ENCODE measurements around the gene PANK3.

PANK3 gene

GRCh38 chr5:168529374-168530234, 49.6 kb downstream of the PANK3 start:
- Histone ChIP-seq H3K4me1 (ENCODE audit: control insufficient read depth, insufficient read depth, low read length, poor library complexity, severe bottlenecking) (no peaks in the 10 kb centered on the region), H3K4me3 (ENCODE audit: insufficient read depth, low read depth, low read length, poor library complexity, severe bottlenecking) (no peak overlapping the region), H3K9me3 (ENCODE audit: control insufficient read depth, low read length) (no peaks in the 10 kb centered on the region), H3K36me3 (ENCODE audit: control insufficient read depth, insufficient read depth, low read length) (no peaks in the 10 kb centered on the region), H3K27ac (ENCODE audit: insufficient read depth, low read length, poor library complexity, severe bottlenecking) (no peak overlapping the region), H3K27me3 (replicated peaks; ENCODE audit: control insufficient read depth, insufficient read depth, low read length, poor library complexity, severe bottlenecking) (peaks cover 7% of the 10 kb centered on the region)
- no peak for DNase-seq

GRCh38 chr5:168528521-168529373, 50.4 kb downstream of the PANK3 start, which contains the start of gene FBLL1:
Gene FBLL1 (plus strand): TSS chr5:168529305. CDS start chr5:168529505, 200 bp downstream.
- Histone ChIP-seq H3K4me1 (ENCODE audit: control insufficient read depth, insufficient read depth, low read length, poor library complexity, severe bottlenecking) (no peaks in the 10 kb centered on the region), H3K36me3 (ENCODE audit: control insufficient read depth, insufficient read depth, low read length) (no peaks in the 10 kb centered on the region), H3K27ac (ENCODE audit: insufficient read depth, low read length, poor library complexity, severe bottlenecking) (no peak within 1 kb of the TSS), H3K27me3 (replicated peaks; ENCODE audit: control insufficient read depth, insufficient read depth, low read length, poor library complexity, severe bottlenecking) (peaks cover 7% of the 10 kb centered on the region), H3K9me3 (ENCODE audit: control insufficient read depth, low read length) (no peaks in the 10 kb centered on the region), H3K4me3 (ENCODE audit: insufficient read depth, low read depth, low read length, poor library complexity, severe bottlenecking) (no peak within 1 kb of the TSS)
- DNase-seq = no peak

- Histone ChIP-seq H3K9me3 (ENCODE audit: control insufficient read depth, low read length) (no peaks in the 10 kb centered on the region), H3K4me1 (ENCODE audit: control insufficient read depth, insufficient read depth, low read length, poor library complexity, severe bottlenecking) (no peaks in the 10 kb centered on the region), H3K36me3 (ENCODE audit: control insufficient read depth, insufficient read depth, low read length) (no peaks in the 10 kb centered on the region), H3K4me3 (ENCODE audit: insufficient read depth, low read depth, low read length, poor library complexity, severe bottlenecking) (no peak overlapping the region), H3K27ac (ENCODE audit: insufficient read depth, low read length, poor library complexity, severe bottlenecking) (no peak overlapping the region), H3K27me3 (replicated peaks; ENCODE audit: control insufficient read depth, insufficient read depth, low read length, poor library complexity, severe bottlenecking) (peaks cover 7% of the 10 kb centered on the region)
- no peak for DNase-seq
These were observed 51.3 kb downstream of the PANK3 start for GRCh38 chr5:168527756-168528295.

GRCh38 chr5:168525856-168526255, 53.3 kb downstream of the PANK3 start:
- Histone ChIP-seq H3K27me3 (replicated peaks; ENCODE audit: control insufficient read depth, insufficient read depth, low read length, poor library complexity, severe bottlenecking) (peaks cover 7% of the 10 kb centered on the region), H3K4me1 (ENCODE audit: control insufficient read depth, insufficient read depth, low read length, poor library complexity, severe bottlenecking) (no peaks in the 10 kb centered on the region), H3K27ac (ENCODE audit: insufficient read depth, low read length, poor library complexity, severe bottlenecking) (no peak overlapping the region), H3K4me3 (ENCODE audit: insufficient read depth, low read depth, low read length, poor library complexity, severe bottlenecking) (no peak overlapping the region), H3K9me3 (ENCODE audit: control insufficient read depth, low read length) (no peaks in the 10 kb centered on the region), H3K36me3 (ENCODE audit: control insufficient read depth, insufficient read depth, low read length) (no peaks in the 10 kb centered on the region)
- DNase-seq = no peak

GRCh38 chr5:168513861-168514428, 65.2 kb downstream of the PANK3 start:
- no peak overlapping the region for H3K27ac ChIP-seq (ENCODE audit: insufficient read depth, low read length, poor library complexity, severe bottlenecking)
- no peaks in the 10 kb centered on the region for H3K9me3 ChIP-seq (ENCODE audit: control insufficient read depth, low read length)
- no peak for DNase-seq
- H3K36me3 ChIP-seq (ENCODE audit: control insufficient read depth, insufficient read depth, low read length) = peaks cover 78% of the 10 kb centered on the region
- no peaks in the 10 kb centered on the region for H3K27me3 ChIP-seq (replicated peaks; ENCODE audit: control insufficient read depth, insufficient read depth, low read length, poor library complexity, severe bottlenecking)
- no peak overlapping the region for H3K4me3 ChIP-seq (ENCODE audit: insufficient read depth, low read depth, low read length, poor library complexity, severe bottlenecking)
- H3K4me1 ChIP-seq (ENCODE audit: control insufficient read depth, insufficient read depth, low read length, poor library complexity, severe bottlenecking) = no peaks in the 10 kb centered on the region

- Histone ChIP-seq H3K4me3 (ENCODE audit: insufficient read depth, low read depth, low read length, poor library complexity, severe bottlenecking) (no peak overlapping the region), H3K27me3 (replicated peaks; ENCODE audit: control insufficient read depth, insufficient read depth, low read length, poor library complexity, severe bottlenecking) (no peaks in the 10 kb centered on the region), H3K27ac (ENCODE audit: insufficient read depth, low read length, poor library complexity, severe bottlenecking) (no peak overlapping the region), H3K4me1 (ENCODE audit: control insufficient read depth, insufficient read depth, low read length, poor library complexity, severe bottlenecking) (no peaks in the 10 kb centered on the region), H3K36me3 (ENCODE audit: control insufficient read depth, insufficient read depth, low read length) (peaks cover 58% of the 10 kb centered on the region), H3K9me3 (ENCODE audit: control insufficient read depth, low read length) (no peaks in the 10 kb centered on the region)
- DNase-seq = no peak
These were observed 76.5 kb downstream of the PANK3 start for GRCh38 chr5:168502563-168503237.

Measured in effector memory CD4-positive, alpha-beta T cell (primary cell).